H1 (cell line): ENCODE measurements around the gene LDLRAD4. TPM values are rescaled to one million over a fixed set of nuclear protein-coding genes. Genes with fewer than 3 reads are reported as not detected.

Experiments
- ASH2L ChIP-seq: fragments of 200-600, 300-600 bp; sonication (generic); IDR thresholded peaks from one replicate; pipeline ENCODE4 v1.7.1; 2017; ENCODE audit warnings: low read length
- CHD2 ChIP-seq: IDR thresholded peaks from 2 replicates; pipeline ENCODE4 v1.6.1; 2012; ENCODE audit warnings: low read length, improper control_type of control experiment
- CHD7 ChIP-seq: fragments of 300-600 bp; sonication (generic); IDR thresholded peaks from 2 replicates; pipeline ENCODE4 v1.7.1; 2012; ENCODE audit warnings: low read length, moderate library complexity, mild to moderate bottlenecking, inconsistent platforms; ENCODE audit not compliant: insufficient replicate concordance
- FOSL1 ChIP-seq: IDR thresholded peaks from 2 replicates; pipeline ENCODE4 v1.6.1; 2011; ENCODE audit warnings: mild to moderate bottlenecking, low read depth, low read length, moderate library complexity; ENCODE audit not compliant: insufficient read depth
- KDM4A ChIP-seq: IDR thresholded peaks from one replicate; pipeline ENCODE4 v1.7.1; 2012; ENCODE audit warnings: low read depth, mild to moderate bottlenecking, moderate library complexity, low read length, inconsistent platforms; ENCODE audit not compliant: severe bottlenecking
- NRF1 ChIP-seq: IDR thresholded peaks from 2 replicates; pipeline ENCODE4 v1.6.1; 2011; ENCODE audit warnings: mild to moderate bottlenecking, low read depth, low read length, improper control_type of control experiment
- SUZ12 ChIP-seq: fragments of 200-600 bp; sonication (generic); IDR thresholded peaks from 2 replicates; pipeline ENCODE4 v1.6.1; 2012; ENCODE audit warnings: mild to moderate bottlenecking, inconsistent platforms, low read length, moderate library complexity, mixed read lengths
- polyA plus RNA-seq, 7 experiments: library from polyadenylated mRNA; depleted of rRNA in 3 of 7; stranded (reverse) in 5 of 7; unstranded in 2 of 7; fragments of >200 nt in 5 of 7; fragments of 200-250 nt in 2 of 7; gene quantifications; 1 replicate in 5 of 7; 2 replicates in 1 of 7; 4 replicates in 1 of 7; pipeline versions ENCODE4 v1.2.1 to v1.2.3, GENCODE V29; 2011 to 2013; ENCODE audit warnings: missing spikeins in 2 of 7, mixed read lengths in 2 of 7
- total RNA-seq: library from RNA; stranded (reverse); fragmentation: NEBNext Ultra II Directional; extraction: Animal tissue kit (Norgen Biotek cat#: 25700); gene quantifications from 2 replicates; pipeline ENCODE4 v1.2.1, GENCODE V29; 2021

LDLRAD4 gene
- total and polyA plus RNA-seq, 2 of the 8 experiments (the other 6 are each of a cell fraction or from before 2014, with no cell fraction given), result 0.77 to 1.4 TPM

DNA sequence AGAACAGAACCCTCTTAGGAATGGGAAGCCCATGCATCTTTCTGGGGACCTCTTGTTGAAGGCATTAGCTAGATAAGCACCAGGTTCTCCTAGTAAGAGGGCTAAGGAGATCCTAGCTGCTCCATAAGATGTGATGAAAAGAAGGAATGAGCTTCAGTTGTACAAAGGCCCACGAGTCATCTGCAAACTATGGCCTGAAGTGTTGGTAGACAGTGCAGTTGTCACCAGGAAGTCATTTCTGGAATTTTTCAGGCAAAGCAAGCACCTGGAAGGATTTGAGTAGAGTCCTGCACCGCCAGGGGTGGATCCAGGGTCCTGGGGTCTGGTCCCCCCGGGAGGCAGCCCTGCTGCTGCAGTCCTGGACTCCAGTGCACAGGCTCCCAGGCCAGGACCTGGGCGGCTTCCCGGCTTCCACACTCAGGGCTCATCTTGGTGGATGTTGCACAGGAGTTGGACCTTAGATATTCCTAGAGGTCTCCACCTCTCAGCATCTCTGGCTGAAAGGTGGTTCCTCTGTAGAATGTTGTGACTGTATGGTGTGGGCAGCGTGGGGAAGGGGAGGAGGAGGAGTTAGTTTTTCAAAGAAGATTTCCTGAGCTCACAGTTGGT, 85.3 kb downstream of the LDLRAD4 start (continued):
- TF ChIP-seq ASH2L (no peak), SUZ12 (no peak), CHD2 (no peak), FOSL1 (no peak), NRF1 (no peak), KDM4A (no peak), CHD7 (no peak)
